DLD1 (cell line): ENCODE data around the gene MCM8.

Source experiments
- in situ Hi-C: cut with HindIII; loops from 2 replicates; pipeline ENCODE4 v1.10.0; 2017; ENCODE audit warnings: low sequenced_read_pairs

Gene MCM8

GRCh38 chr20:6040540-6040939 is 90.1 kb downstream of the MCM8 start:
- in situ Hi-C loops: no loop called here

DNA sequence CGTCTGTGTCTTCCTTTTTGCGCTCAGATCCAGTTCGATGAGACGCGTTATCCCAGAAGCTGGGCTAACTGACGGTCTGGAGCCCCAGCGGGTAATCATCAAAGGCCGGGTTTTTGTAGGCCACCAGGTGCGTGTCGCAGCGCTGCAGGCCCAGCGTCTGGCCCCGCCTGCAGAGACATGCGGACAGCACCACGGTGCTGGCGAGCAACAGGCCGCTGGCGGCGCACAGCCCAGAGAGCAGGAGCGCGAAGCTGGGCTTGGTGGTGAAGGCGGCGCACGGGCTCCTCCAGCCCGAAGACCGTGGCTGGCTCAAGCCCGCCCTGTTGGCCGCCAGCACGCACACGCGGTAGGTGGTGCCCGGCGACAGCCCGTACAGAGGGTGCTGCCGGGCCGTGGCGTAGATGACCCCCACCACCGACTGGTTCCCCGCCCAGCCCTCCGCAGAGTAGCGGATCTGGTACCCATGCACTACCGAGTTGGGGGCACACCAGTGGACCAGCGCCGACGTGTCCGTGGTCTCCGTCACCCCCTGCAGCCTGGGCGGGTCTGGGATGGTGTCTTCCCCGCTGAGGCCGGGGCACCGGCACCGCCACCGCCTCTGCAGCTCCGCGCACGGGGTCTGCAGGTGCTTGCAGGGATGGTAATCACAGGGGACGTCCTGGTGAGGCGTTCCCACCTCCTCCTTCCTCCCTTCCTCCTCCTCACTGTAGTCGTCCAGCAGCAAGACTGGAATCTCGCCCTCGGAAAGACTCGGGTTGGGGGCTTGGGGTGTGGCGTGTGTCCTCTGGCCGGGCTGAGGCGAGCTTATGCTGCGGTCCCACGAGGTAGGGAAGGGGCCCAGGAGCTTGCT is 90.7 kb downstream of the MCM8 start:
- in situ Hi-C loops: no loop called here

- in situ Hi-C loops: no loop called here
Measured at GRCh38 chr20:6041808-6042265, 91.4 kb downstream of the MCM8 start.

DNA sequence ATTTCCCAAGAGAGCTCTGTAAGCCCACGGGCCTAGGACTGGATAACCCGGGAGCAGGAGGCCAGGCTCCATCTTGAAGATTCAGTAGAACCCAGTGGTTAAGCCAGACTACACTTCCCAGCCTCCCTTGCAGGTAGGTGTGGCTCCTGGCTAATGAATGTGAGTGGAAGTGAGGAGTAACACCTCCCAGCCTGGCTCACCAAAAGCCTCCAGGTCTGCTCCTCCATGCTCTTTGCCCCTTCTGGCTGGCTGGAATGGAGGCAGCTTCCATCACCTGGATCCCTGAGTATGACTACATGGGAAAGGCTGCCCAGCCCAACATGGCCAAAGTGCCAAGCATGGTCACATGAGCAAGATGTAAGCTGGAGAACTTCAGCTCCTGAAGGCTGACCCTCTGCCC is 93.7 kb downstream of the MCM8 start:
- in situ Hi-C loops: no loop called here

DNA sequence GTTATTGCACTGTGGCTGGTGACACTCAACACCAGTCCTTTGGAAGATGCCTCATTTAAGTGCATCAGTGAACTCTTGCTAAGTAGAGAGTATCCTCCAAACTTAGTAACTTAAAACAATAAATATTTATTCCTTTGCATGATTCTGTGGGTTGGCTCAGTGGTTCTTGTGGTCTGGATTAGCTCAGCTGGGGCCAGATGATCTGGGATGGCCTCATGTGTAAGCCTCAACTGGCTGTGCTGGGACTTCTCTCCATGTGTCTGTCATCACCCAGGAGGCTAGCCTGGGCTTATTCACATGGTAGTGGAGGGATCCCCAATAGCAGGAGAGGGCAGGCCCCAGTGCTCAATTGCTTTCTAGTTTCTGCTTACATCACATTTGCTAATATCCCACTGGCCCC is 95.1 kb downstream of the MCM8 start:
- in situ Hi-C loops: no loop called here

GRCh38 chr20:6046432-6046831 is 96.0 kb downstream of the MCM8 start:
- in situ Hi-C loops: no loop called here

DNA sequence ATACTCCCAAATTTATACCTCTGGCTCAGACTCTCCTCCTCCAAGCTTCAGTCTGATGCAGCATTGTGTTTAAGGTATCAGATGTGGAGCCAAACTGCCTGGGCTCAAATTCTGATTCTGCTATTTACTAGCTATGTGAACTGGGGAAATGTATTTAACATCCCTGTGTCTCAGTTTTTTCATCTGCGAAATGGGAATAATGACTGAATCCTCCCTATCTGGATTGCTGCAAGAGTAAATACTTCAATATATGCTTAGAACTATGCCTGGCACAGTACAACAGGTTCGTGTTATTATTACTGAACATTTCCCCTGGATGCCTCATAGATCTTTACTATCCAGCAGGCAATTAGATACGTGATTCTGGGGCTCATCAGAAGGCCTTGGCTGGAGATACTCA is 97.9 kb downstream of the MCM8 start:
- in situ Hi-C loops: no loop called here
